ENCODE data around the gene NRG4.

NRG4 gene

DNA sequence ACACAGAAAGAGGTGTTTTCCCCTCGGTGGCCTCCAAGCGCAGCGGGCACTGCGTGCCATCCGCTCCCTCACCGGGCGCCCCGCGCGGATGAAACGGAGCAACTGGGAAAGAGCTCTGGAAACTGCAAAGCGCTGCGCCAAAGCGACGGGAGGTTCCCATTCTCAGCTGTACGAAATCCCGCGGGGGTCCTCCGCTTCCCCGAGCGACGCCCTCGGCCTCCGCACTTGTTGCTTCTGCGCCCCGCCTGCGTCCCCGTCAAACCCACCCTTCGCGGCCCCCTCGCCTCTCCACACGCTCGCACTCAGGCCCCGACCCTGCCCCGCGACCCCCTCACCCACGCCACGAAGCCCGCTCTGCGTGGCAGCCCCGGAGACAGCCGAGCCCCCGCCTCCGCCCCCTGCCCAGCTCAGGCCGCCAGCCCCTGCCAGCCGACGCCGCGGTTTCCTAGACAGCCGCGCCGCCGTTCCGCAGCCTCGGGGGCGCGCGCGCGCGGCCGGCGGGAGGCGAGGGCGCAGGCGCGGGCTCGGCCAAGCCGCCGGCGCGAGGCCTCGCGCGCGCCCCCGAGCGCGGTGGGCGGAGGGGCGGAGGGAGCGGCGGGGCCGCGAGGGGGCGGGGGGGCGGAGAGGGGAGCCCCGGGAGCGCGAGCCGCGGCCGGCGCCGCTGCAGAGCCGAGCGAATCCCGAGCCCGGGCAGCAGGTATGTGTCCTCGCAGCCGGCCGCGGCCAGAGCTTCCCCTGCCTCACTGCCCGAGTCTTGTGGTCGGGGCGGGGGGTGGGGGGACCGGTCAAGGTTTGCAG lies 47.3 kb upstream of the NRG4 start, which contains the start of gene TMEM266 (continued):
- TF ChIP-seq, protein P1, sequence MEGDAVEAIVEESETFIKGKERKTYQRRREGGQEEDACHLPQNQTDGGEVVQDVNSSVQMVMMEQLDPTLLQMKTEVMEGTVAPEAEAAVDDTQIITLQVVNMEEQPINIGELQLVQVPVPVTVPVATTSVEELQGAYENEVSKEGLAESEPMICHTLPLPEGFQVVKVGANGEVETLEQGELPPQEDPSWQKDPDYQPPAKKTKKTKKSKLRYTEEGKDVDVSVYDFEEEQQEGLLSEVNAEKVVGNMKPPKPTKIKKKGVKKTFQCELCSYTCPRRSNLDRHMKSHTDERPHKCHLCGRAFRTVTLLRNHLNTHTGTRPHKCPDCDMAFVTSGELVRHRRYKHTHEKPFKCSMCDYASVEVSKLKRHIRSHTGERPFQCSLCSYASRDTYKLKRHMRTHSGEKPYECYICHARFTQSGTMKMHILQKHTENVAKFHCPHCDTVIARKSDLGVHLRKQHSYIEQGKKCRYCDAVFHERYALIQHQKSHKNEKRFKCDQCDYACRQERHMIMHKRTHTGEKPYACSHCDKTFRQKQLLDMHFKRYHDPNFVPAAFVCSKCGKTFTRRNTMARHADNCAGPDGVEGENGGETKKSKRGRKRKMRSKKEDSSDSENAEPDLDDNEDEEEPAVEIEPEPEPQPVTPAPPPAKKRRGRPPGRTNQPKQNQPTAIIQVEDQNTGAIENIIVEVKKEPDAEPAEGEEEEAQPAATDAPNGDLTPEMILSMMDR (tag by site-specific recombination; IDR thresholded peaks at IDR 0.05): peak; percentile 87
- TF ChIP-seq ZNF169 (tag by site-specific recombination; IDR thresholded peaks at IDR 0.05): no peak
- TF ChIP-seq, protein P2, sequence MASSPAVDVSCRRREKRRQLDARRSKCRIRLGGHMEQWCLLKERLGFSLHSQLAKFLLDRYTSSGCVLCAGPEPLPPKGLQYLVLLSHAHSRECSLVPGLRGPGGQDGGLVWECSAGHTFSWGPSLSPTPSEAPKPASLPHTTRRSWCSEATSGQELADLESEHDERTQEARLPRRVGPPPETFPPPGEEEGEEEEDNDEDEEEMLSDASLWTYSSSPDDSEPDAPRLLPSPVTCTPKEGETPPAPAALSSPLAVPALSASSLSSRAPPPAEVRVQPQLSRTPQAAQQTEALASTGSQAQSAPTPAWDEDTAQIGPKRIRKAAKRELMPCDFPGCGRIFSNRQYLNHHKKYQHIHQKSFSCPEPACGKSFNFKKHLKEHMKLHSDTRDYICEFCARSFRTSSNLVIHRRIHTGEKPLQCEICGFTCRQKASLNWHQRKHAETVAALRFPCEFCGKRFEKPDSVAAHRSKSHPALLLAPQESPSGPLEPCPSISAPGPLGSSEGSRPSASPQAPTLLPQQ (tag by site-specific recombination; IDR thresholded peaks at IDR 0.05): peak; percentile 18; the same call in 1 of the 2 replicates
- TF ChIP-seq ZNF677 (tag by site-specific recombination; IDR thresholded peaks at IDR 0.05): no peak
- TF ChIP-seq ZNF548 (tag by site-specific recombination; IDR thresholded peaks at IDR 0.05): no peak
- TF ChIP-seq, protein P3, sequence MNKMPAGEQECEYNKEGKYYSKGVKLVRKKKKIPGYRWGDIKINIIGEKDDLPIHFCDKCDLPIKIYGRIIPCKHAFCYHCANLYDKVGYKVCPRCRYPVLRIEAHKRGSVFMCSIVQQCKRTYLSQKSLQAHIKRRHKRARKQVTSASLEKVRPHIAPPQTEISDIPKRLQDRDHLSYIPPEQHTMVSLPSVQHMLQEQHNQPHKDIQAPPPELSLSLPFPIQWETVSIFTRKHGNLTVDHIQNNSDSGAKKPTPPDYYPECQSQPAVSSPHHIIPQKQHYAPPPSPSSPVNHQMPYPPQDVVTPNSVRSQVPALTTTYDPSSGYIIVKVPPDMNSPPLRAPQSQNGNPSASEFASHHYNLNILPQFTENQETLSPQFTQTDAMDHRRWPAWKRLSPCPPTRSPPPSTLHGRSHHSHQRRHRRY (tag by site-specific recombination; IDR thresholded peaks at IDR 0.05): no peak
- TF ChIP-seq ZBTB20 (tag by site-specific recombination; IDR thresholded peaks at IDR 0.05): peak; percentile 62; the same call in 1 of the 2 replicates
- TF ChIP-seq TRIM28 (IDR thresholded peaks at IDR 0.05; ENCODE audit: borderline replicate concordance, low read length): no peak
- no peak; the same call in 1 of the 2 replicates for TF ChIP-seq ZNF777 (tag by site-specific recombination; IDR thresholded peaks at IDR 0.05; ENCODE audit: borderline replicate concordance)
- TF ChIP-seq ZBTB7A (tag by site-specific recombination; IDR thresholded peaks at IDR 0.05; ENCODE audit: low read depth): peak; percentile 67; the same call in 1 of the 2 replicates
- TF ChIP-seq, protein P4, sequence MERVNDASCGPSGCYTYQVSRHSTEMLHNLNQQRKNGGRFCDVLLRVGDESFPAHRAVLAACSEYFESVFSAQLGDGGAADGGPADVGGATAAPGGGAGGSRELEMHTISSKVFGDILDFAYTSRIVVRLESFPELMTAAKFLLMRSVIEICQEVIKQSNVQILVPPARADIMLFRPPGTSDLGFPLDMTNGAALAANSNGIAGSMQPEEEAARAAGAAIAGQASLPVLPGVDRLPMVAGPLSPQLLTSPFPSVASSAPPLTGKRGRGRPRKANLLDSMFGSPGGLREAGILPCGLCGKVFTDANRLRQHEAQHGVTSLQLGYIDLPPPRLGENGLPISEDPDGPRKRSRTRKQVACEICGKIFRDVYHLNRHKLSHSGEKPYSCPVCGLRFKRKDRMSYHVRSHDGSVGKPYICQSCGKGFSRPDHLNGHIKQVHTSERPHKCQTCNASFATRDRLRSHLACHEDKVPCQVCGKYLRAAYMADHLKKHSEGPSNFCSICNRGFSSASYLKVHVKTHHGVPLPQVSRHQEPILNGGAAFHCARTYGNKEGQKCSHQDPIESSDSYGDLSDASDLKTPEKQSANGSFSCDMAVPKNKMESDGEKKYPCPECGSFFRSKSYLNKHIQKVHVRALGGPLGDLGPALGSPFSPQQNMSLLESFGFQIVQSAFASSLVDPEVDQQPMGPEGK (tag by site-specific recombination; IDR thresholded peaks at IDR 0.05): peak; percentile 86
- no peak for TF ChIP-seq ZNF654 (tag by site-specific recombination; IDR thresholded peaks at IDR 0.05; ENCODE audit: low read depth)
- no peak for TF ChIP-seq ZNF585B (tag by site-specific recombination; IDR thresholded peaks at IDR 0.05)
- peak; percentile 70; the same call in 1 of the 2 replicates for TF ChIP-seq ZBTB48 (tag by site-specific recombination; IDR thresholded peaks at IDR 0.05)
- no peak for TF ChIP-seq ZNF747 (tag by site-specific recombination; IDR thresholded peaks at IDR 0.05)
- peak; percentile 41 for TF ChIP-seq SP7 (tag by site-specific recombination; IDR thresholded peaks at IDR 0.05)
- TF ChIP-seq SCRT2 (tag by site-specific recombination; IDR thresholded peaks at IDR 0.05): peak; percentile 100
- TF ChIP-seq ZFP69B (tag by site-specific recombination; IDR thresholded peaks at IDR 0.05): peak; percentile 66; the same call in 1 of the 2 replicates
- peak; percentile 67 for TF ChIP-seq ZNF341 (tag by site-specific recombination; IDR thresholded peaks at IDR 0.05; ENCODE audit: low read depth)
- peak; percentile 59; the same call in 1 of the 2 replicates for TF ChIP-seq ZNF501 (tag by site-specific recombination; IDR thresholded peaks at IDR 0.05)
